ENCODE data around the gene STEEP1.

- no peak for TF ChIP-seq POLR2A (IDR thresholded peaks at IDR 0.05; ENCODE audit: low read length)
- TF ChIP-seq GATA1 (IDR thresholded peaks at IDR 0.05; ENCODE audit: low read depth, low read length) = no peak
Observed at GRCh38 chrX:119488749-119489148, 76.5 kb downstream of the STEEP1 start.
